GM12872 (cell line): ENCODE results near the gene MYO5C.

Source experiments
- TF ChIP-seq, protein P1 (sequence below): IDR thresholded peaks from 3 replicates; pipeline ENCODE4 v1.5.1; 2011; ENCODE audit warnings: low read depth, mild to moderate bottlenecking, low read length, moderate library complexity; ENCODE audit not compliant: insufficient read depth

MYO5C gene

GRCh38 chr15:52282418-52282817 lies 13.2 kb downstream of the MYO5C start:
- TF ChIP-seq, protein P1, sequence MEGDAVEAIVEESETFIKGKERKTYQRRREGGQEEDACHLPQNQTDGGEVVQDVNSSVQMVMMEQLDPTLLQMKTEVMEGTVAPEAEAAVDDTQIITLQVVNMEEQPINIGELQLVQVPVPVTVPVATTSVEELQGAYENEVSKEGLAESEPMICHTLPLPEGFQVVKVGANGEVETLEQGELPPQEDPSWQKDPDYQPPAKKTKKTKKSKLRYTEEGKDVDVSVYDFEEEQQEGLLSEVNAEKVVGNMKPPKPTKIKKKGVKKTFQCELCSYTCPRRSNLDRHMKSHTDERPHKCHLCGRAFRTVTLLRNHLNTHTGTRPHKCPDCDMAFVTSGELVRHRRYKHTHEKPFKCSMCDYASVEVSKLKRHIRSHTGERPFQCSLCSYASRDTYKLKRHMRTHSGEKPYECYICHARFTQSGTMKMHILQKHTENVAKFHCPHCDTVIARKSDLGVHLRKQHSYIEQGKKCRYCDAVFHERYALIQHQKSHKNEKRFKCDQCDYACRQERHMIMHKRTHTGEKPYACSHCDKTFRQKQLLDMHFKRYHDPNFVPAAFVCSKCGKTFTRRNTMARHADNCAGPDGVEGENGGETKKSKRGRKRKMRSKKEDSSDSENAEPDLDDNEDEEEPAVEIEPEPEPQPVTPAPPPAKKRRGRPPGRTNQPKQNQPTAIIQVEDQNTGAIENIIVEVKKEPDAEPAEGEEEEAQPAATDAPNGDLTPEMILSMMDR, result no peak

GRCh38 chr15:52281085-52282035 lies 14.2 kb downstream of the MYO5C start:
- TF ChIP-seq, protein P1, result no peak

GRCh38 chr15:52280326-52281084 lies 15.1 kb downstream of the MYO5C start:
- TF ChIP-seq, protein P1, result no peak

DNA sequence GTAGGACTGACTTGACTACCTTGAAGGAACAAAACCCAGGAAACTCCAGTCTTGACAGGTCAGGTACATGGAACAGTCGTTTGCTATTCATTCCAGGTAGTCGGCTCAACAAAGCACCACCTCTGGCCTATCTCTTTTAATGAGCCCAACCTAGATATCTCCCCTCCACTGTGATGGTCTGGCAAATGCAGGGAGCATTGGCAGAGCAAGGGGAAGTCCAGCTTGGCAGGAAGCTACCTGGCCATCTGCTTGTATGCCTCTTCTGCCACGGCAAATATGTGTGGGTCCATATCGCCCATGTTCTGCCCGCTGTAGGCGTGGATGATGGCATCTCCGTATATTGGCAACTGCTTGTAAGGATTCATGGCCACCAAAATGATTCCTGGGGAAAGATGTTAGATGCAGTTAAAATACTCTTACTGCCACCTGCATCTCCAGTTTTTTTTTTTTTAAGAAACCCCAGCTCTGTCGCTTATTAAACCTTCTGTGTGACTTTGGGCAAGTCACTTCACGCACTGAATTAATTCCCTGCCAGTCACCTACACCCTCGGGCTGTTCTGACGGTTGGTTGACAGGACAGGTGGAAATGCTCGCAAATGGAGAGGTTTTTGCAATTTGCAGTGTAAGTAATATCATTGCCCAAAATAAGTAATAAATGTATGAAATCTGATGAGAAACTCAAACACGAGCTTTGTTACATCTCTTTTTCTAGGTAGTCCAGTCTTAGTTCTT lies 16.8 kb downstream of the MYO5C start:
- TF ChIP-seq, protein P1, result no peak

DNA sequence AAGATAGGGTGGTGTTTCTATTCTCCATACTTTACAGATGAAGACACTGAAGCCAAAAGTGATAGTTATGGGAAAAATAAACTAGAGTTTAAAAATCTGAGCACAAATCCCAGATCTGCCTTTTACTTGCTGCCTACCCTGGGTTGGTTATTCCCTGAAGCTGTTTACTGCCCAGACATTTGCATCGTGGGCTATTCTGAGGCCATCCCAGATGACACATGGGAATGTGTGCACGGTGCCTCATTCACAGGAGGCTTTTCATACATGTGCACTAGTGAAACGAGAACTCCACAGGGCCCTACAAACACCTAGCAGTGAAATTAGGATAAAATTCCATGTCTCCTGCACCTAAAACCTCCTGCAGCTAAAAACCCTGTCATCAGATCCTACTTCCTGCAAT lies 17.5 kb downstream of the MYO5C start:
- TF ChIP-seq, protein P1, result no peak

DNA sequence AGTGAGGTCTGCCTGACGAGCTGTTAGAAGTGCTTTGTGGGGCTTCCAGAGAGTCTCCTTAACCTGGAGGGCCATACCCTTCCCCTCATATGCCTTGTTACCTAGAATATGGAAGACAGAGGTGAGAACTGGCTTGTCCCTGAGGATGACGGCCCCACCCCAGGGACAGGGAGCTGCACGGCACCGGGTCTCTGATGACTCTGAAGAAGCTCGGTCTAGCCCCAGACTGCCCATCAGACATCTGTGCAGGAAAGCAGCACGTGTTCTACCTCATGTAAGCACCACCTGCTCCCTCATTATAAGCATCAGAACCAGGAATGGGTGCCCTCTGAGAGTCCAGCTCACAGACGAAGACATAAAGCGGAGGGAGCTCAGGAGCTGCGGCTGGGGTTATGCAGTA lies 18.0 kb downstream of the MYO5C start:
- TF ChIP-seq, protein P1, result no peak

- TF ChIP-seq, protein P1, result no peak
Measured at GRCh38 chr15:52276256-52276770, 19.3 kb downstream of the MYO5C start.
